ENCODE results near the gene GUCA2A. TPM values are rescaled to one million over a fixed set of nuclear protein-coding genes. Genes with fewer than 3 reads are reported as not detected.
A peak's percentile ranks its signal among the peaks of the same experiment; 100 is the strongest.

GUCA2A gene
- total and polyA plus RNA-seq, 9 of the 15 experiments (the other 6 are each of a cell fraction or from before 2014, with no cell fraction given), result not detected

DNA sequence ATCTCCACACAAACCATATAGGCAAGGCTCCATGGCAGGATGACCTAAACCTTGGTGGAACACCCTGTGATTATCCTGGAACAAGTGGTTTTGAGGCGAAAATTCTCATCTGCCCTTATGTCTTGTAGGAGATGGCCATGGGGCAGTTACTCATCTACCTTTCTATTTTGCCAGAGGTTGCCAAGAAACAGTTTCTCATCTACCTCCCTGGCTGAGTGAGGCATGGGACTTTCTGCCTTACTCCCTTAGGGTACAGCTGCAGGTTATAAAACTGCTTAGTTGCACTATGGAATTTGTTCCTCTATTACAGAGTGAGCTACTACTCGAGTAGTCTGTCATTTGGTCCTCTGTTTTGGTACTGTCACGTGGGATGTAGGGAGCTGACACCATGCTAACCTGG, 31.3 kb upstream of the GUCA2A start (continued):
- TF ChIP-seq, protein P1, sequence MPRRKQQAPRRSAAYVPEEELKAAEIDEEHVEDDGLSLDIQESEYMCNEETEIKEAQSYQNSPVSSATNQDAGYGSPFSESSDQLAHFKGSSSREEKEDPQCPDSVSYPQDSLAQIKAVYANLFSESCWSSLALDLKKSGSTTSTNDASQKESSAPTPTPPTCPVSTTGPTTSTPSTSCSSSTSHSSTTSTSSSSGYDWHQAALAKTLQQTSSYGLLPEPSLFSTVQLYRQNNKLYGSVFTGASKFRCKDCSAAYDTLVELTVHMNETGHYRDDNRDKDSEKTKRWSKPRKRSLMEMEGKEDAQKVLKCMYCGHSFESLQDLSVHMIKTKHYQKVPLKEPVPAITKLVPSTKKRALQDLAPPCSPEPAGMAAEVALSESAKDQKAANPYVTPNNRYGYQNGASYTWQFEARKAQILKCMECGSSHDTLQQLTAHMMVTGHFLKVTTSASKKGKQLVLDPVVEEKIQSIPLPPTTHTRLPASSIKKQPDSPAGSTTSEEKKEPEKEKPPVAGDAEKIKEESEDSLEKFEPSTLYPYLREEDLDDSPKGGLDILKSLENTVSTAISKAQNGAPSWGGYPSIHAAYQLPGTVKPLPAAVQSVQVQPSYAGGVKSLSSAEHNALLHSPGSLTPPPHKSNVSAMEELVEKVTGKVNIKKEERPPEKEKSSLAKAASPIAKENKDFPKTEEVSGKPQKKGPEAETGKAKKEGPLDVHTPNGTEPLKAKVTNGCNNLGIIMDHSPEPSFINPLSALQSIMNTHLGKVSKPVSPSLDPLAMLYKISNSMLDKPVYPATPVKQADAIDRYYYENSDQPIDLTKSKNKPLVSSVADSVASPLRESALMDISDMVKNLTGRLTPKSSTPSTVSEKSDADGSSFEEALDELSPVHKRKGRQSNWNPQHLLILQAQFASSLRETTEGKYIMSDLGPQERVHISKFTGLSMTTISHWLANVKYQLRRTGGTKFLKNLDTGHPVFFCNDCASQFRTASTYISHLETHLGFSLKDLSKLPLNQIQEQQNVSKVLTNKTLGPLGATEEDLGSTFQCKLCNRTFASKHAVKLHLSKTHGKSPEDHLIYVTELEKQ (CRISPR knock-in tag; IDR thresholded peaks at IDR 0.05), result no peak

DNA sequence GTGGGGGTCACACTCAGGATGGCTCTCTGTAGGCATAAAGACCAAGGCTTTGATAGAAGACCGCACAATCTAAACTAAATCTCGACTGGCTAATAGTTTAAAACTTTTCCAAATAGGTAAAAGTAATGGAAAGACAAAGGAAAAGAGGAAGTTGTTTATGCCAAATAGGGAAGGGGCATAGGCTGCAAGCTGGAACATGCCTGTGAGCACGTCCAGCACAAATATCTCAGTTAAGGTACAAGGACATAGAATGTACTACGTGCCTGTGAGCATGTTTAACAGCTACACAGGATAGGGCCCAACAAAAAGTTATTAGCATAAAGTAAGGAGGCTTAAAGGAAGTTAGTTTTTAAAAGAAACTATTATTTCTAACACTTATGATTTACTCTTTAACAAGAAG, 27.6 kb upstream of the GUCA2A start:
- TF ChIP-seq, protein P2, sequence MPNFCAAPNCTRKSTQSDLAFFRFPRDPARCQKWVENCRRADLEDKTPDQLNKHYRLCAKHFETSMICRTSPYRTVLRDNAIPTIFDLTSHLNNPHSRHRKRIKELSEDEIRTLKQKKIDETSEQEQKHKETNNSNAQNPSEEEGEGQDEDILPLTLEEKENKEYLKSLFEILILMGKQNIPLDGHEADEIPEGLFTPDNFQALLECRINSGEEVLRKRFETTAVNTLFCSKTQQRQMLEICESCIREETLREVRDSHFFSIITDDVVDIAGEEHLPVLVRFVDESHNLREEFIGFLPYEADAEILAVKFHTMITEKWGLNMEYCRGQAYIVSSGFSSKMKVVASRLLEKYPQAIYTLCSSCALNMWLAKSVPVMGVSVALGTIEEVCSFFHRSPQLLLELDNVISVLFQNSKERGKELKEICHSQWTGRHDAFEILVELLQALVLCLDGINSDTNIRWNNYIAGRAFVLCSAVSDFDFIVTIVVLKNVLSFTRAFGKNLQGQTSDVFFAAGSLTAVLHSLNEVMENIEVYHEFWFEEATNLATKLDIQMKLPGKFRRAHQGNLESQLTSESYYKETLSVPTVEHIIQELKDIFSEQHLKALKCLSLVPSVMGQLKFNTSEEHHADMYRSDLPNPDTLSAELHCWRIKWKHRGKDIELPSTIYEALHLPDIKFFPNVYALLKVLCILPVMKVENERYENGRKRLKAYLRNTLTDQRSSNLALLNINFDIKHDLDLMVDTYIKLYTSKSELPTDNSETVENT (CRISPR knock-in tag; IDR thresholded peaks at IDR 0.05), result no peak
- TF ChIP-seq SPI1 (IDR thresholded peaks at IDR 0.05; ENCODE audit: borderline replicate concordance, low read depth, low read length), result 0 out of 2 replicates have a peak, but pooled peaks have one; percentile 12
- H2AFZ ChIP-seq (ENCODE audit: low read depth, low read length), result no peak overlapping the region
- no peaks in the 10 kb centered on the region for H3K9me1 ChIP-seq (ENCODE audit: control insufficient read depth, insufficient read depth, low read length)
- no peak overlapping the region for H3K4me3 ChIP-seq
- H3K9ac ChIP-seq (ENCODE audit: insufficient read depth in 1 of 2, low read depth in 2 of 2, low read length in 2 of 2), result no peak overlapping the region
- H3K36me3 ChIP-seq (ENCODE audit: control insufficient read depth, insufficient read depth, low read length), result peaks cover 78% of the 10 kb centered on the region
- H3K27ac ChIP-seq (ENCODE audit: extremely low read depth, low read depth, low read length), result no peak overlapping the region
- H3K27me3 ChIP-seq (ENCODE audit: control insufficient read depth in 2 of 2, insufficient read depth in 2 of 2, low read length in 2 of 2), result no peaks in the 10 kb centered on the region
- ChIA-PET POLR2A (no interaction called here), CTCF (ENCODE audit: low intra/inter-chr PET ratio) (no interaction called here)
- H4K20me1 ChIP-seq (replicated peaks; ENCODE audit: control insufficient read depth, insufficient read depth, low read length), result no peaks in the 10 kb centered on the region
- in situ Hi-C loops (cut with MboI), result no loop called here
- ATAC-seq, result no peak
- FAIRE-seq, result no peak
- H3K9me3 ChIP-seq (replicated peaks; ENCODE audit: control insufficient read depth, insufficient read depth, low read depth, low read length), result no peaks in the 10 kb centered on the region
- H3K79me2 ChIP-seq (ENCODE audit: control insufficient read depth, insufficient read depth, low read length), result no peaks in the 10 kb centered on the region
- intact Hi-C loops (cut with micrococcal nuclease), result no loop called here
- 78% methylated on average over 4 of the region's 4 CpGs for WGBS (ENCODE audit: insufficient coverage, low coverage, missing lambda C conversion rate)
- H3K4me2 ChIP-seq (ENCODE audit: insufficient read depth, low read length), result no peak overlapping the region
- H3K4me1 ChIP-seq (replicated peaks in 1 of 2; ENCODE audit: control insufficient read depth in 2 of 2, insufficient read depth in 2 of 2, low read length in 2 of 2), result no peaks in the 10 kb centered on the region
- BruUV-seq (replicated peaks), result no TSS peak
- DNase-seq (ENCODE audit: extremely low read depth in 1 of 4, low spot score in 3 of 4), result no peak

Data from K562 (cell line).